Myocyte (in vitro differentiated cells): ENCODE measurements around the gene VCPKMT. TPM values are rescaled to one million over a fixed set of nuclear protein-coding genes. Genes with fewer than 3 reads are reported as not detected.

ENCODE experiments used
- DNase-seq: peaks from one replicate; pipeline ENCODE4 v3.0.0-alpha.2; 2012; ENCODE audit warnings: low read depth
- polyA plus RNA-seq: library from polyadenylated mRNA; unstranded; fragments of >200 nt; gene quantifications from one replicate; pipeline ENCODE4 v1.2.1, GENCODE V29; 2012; ENCODE audit warnings: missing spikeins
- total RNA-seq: library from RNA; depleted of rRNA; stranded (reverse); fragments of >200 nt; gene quantifications from 2 replicates; pipeline ENCODE4 v1.2.3, GENCODE V29; 2014

Gene VCPKMT
- 10.3 and 11.4 TPM in 2 replicates for total RNA-seq
- polyA plus RNA-seq = 8.5 TPM

- peak; percentile 95 for DNase-seq
Measured at GRCh38 chr14:50116181-50116956, at the start of gene VCPKMT. TSS of gene VCPKMT (minus strand) at chr14:50116572. CDS start at chr14:50116552, 20 bp downstream.

GRCh38 chr14:50156111-50156510 is 39.7 kb upstream of the VCPKMT start:
- no peak for DNase-seq

- DNase-seq = no peak
Measured at GRCh38 chr14:50148799-50149198, 32.4 kb upstream of the VCPKMT start.

- DNase-seq = peak; percentile 47
Measured at GRCh38 chr14:50139192-50139591, 22.8 kb upstream of the VCPKMT start.

GRCh38 chr14:50127802-50128201 is 11.4 kb upstream of the VCPKMT start:
- DNase-seq = no peak

- no peak for DNase-seq
Measured at GRCh38 chr14:50123062-50123461, 6.7 kb upstream of the VCPKMT start.

- no peak for DNase-seq
Measured at GRCh38 chr14:50122291-50122690, 5.9 kb upstream of the VCPKMT start.

- no peak for DNase-seq
Measured at GRCh38 chr14:50121486-50121885, 5.1 kb upstream of the VCPKMT start.

GRCh38 chr14:50117456-50117855 is 1.1 kb upstream of the VCPKMT start:
- no peak for DNase-seq

GRCh38 chr14:50116966-50117365 is 594 bp upstream of the VCPKMT start:
- no peak for DNase-seq

- DNase-seq = no peak
Measured at GRCh38 chr14:50113381-50114035, 2.9 kb downstream of the VCPKMT start.

- no peak for DNase-seq
Measured at GRCh38 chr14:50110323-50111037, 5.9 kb downstream of the VCPKMT start.

GRCh38 chr14:50109342-50109741 is 7.0 kb downstream of the VCPKMT start:
- no peak for DNase-seq

- no peak for DNase-seq
Measured at GRCh38 chr14:50107850-50108249, 8.5 kb downstream of the VCPKMT start.

- no peak for DNase-seq
Measured at GRCh38 chr14:50106178-50106577, 10.2 kb downstream of the VCPKMT start.

GRCh38 chr14:50103558-50103957 is 12.8 kb downstream of the VCPKMT start:
- DNase-seq = no peak

GRCh38 chr14:50101417-50101816 is 15.0 kb downstream of the VCPKMT start:
- no peak for DNase-seq

- no peak for DNase-seq
Measured at GRCh38 chr14:50100805-50101204, 15.6 kb downstream of the VCPKMT start.

GRCh38 chr14:50099335-50099734 is 17.0 kb downstream of the VCPKMT start:
- peak; percentile 55 for DNase-seq

GRCh38 chr14:50095895-50096294 is 20.5 kb downstream of the VCPKMT start:
- DNase-seq = no peak

GRCh38 chr14:50094056-50094755 is 22.2 kb downstream of the VCPKMT start:
- DNase-seq = no peak
